Activated CD8-positive, alpha-beta memory T cell treated with anti-CD3 and anti-CD28 coated beads, Interleukin-2, amount 50 U/mL, for 1 hour (primary cell): Measurements from ENCODE around the gene EVA1B.

Experiments used
- DNase-seq: peaks from one replicate; pipeline ENCODE4 v3.0.0-alpha.2; 2020; ENCODE audit errors: extremely low read depth

Gene EVA1B

GRCh38 chr1:36320291-36320761 is 3.1 kb downstream of the EVA1B start:
- no peak for DNase-seq

- no peak for DNase-seq
These were observed 14.0 kb downstream of the EVA1B start for GRCh38 chr1:36309397-36309796.

GRCh38 chr1:36307601-36308330 is 15.7 kb downstream of the EVA1B start:
- DNase-seq, result no peak

GRCh38 chr1:36306902-36307456 is 16.5 kb downstream of the EVA1B start:
- DNase-seq, result peak; percentile 74

GRCh38 chr1:36306210-36306901 is 17.1 kb downstream of the EVA1B start, which contains the start of gene SH3D21:
SH3D21 (plus strand) TSS chr1:36306368; CDS start chr1:36306421, 53 bp downstream.
- no peak for DNase-seq

GRCh38 chr1:36305915-36306209 is 17.6 kb downstream of the EVA1B start:
- DNase-seq, result no peak

GRCh38 chr1:36304970-36305914 is 18.2 kb downstream of the EVA1B start:
- no peak for DNase-seq

- no peak for DNase-seq
These were observed 18.9 kb downstream of the EVA1B start for GRCh38 chr1:36304521-36304920.

GRCh38 chr1:36303650-36304360 is 19.6 kb downstream of the EVA1B start:
- DNase-seq, result no peak

- no peak for DNase-seq
These were observed 20.2 kb downstream of the EVA1B start for GRCh38 chr1:36303244-36303643.

- DNase-seq, result no peak
These were observed 22.2 kb downstream of the EVA1B start for GRCh38 chr1:36301220-36301619.

- no peak for DNase-seq
These were observed 22.9 kb downstream of the EVA1B start for GRCh38 chr1:36300526-36300925.

GRCh38 chr1:36298640-36299039 is 24.8 kb downstream of the EVA1B start:
- DNase-seq, result no peak

GRCh38 chr1:36297062-36297461 is 26.4 kb downstream of the EVA1B start:
- DNase-seq, result no peak

- DNase-seq, result no peak
These were observed 28.1 kb downstream of the EVA1B start for GRCh38 chr1:36295390-36295789.

GRCh38 chr1:36287595-36287994 is 35.9 kb downstream of the EVA1B start:
- DNase-seq, result no peak

- DNase-seq, result no peak
These were observed 36.6 kb downstream of the EVA1B start for GRCh38 chr1:36286802-36287201.

- DNase-seq, result peak; percentile 53
These were observed 37.9 kb downstream of the EVA1B start for GRCh38 chr1:36285443-36286101.

GRCh38 chr1:36284517-36284916 is 38.9 kb downstream of the EVA1B start:
- DNase-seq, result no peak

- DNase-seq, result no peak
These were observed 39.4 kb downstream of the EVA1B start for GRCh38 chr1:36284061-36284460.

GRCh38 chr1:36279789-36280296 is 43.6 kb downstream of the EVA1B start:
- no peak for DNase-seq
